HepG2 (cell line): ENCODE results near the gene IFNLR1. TPM values are rescaled to one million over a fixed set of nuclear protein-coding genes. Genes with fewer than 3 reads are reported as not detected.

ENCODE experiments used
- AGO1 ChIP-seq: fragments of 200-400 bp; formaldehyde crosslinking; IDR thresholded peaks from 2 replicates; pipeline ENCODE4 v1.6.1; 2017; ENCODE audit warnings: mild to moderate bottlenecking, low read depth, low read length, moderate library complexity; ENCODE audit not compliant: poor library complexity, severe bottlenecking
- DNMT3B ChIP-seq: conservative IDR thresholded peaks from 2 replicates; pipeline ENCODE4 v1.6.1; 2016; ENCODE audit warnings: missing biosample characterization, control low read depth
- polyA plus RNA-seq, 8 experiments: library from polyadenylated mRNA; depleted of rRNA in 3 of 8; stranded (reverse) in 7 of 8; unstranded in 1 of 8; fragments of >200 nt; fragmentation: Illumina TruSeq in 4 of 8; extraction: Trizol in 4 of 8; gene quantifications; 2 replicates each; pipeline versions ENCODE4 v1.2.1 to v1.2.3, GENCODE V29; 2011 to 2016; ENCODE audit warnings: low read depth in 4 of 8, missing spikeins in 1 of 8, mixed read lengths in 1 of 8; ENCODE audit not compliant: insufficient read depth in 1 of 8
- total RNA-seq, 5 experiments: library from RNA; depleted of rRNA; stranded (reverse); fragments of >200 nt; fragmentation: Illumina TruSeq; extraction: Trizol; gene quantifications; 2 replicates each; pipeline ENCODE4 v1.2.3, GENCODE V29; 2016; ENCODE audit warnings: low read depth in 1 of 5
- TF ChIP-seq, protein P1 (sequence below), 2 experiments: fragments of 450-650 bp in 1 of 2; sonication (generic) in 1 of 2; formaldehyde crosslinking in 1 of 2; IDR thresholded peaks; 2 replicates each; pipeline versions ENCODE4 v1.6.1 to v1.8.0; 2016 to 2022; ENCODE audit warnings: antibody characterized with exemption in 1 of 2, mild to moderate bottlenecking in 1 of 2, missing genetic modification reagents in 1 of 2
- TF ChIP-seq, protein P2 (sequence below): sonication (generic); formaldehyde crosslinking; IDR thresholded peaks from 2 replicates; pipeline ENCODE4 v1.4.0; 2020; ENCODE audit warnings: low read depth, mild to moderate bottlenecking, missing genetic modification reagents
- TF ChIP-seq, protein P3 (sequence below): sonication (generic); formaldehyde crosslinking; IDR thresholded peaks from 2 replicates; pipeline ENCODE4 v1.4.0; 2020; ENCODE audit warnings: missing genetic modification reagents, borderline replicate concordance

IFNLR1 gene
- total and polyA plus RNA-seq, 2 of the 13 experiments (the other 11 are each of a cell fraction or from before 2014, with no cell fraction given) = 3.8 to 8.5 TPM

DNA sequence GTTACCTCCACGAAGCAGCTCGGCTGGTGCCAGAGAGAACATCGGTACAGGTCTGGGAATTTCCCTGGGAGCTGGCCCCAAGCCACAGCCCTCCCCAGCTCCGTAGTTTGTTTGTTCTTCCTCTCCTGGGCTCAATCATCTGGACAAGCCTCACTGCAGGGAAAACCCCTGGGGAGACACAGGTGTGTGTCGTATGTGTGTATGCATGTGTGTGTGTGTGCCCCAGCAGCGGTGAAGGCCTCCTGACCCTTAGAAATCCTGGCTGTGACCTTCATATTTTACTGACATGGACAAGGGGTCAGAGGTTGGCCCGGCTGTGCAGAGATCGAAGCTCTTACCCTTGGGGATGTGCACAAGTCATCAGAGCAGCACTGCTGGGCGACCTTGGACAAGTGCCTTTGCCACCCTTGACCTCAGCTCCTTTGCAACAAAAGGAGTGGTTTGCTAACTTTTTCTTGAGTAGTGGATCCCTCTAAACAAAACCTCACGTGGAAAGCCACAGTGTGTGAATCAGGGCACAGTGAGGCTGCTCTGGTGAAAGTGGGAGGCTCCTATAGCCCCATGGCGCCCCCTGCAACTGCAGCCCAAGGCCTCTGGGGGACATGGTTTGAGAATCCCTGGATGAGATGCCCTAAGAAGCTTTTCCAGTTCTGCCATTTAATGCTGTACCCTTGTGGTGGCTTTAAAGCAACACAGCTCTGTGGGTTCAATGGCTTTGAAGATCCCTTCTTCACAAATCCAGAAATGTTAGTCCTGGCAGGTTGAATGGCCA lies 31.9 kb downstream of the IFNLR1 start (continued):
- TF ChIP-seq, protein P1, sequence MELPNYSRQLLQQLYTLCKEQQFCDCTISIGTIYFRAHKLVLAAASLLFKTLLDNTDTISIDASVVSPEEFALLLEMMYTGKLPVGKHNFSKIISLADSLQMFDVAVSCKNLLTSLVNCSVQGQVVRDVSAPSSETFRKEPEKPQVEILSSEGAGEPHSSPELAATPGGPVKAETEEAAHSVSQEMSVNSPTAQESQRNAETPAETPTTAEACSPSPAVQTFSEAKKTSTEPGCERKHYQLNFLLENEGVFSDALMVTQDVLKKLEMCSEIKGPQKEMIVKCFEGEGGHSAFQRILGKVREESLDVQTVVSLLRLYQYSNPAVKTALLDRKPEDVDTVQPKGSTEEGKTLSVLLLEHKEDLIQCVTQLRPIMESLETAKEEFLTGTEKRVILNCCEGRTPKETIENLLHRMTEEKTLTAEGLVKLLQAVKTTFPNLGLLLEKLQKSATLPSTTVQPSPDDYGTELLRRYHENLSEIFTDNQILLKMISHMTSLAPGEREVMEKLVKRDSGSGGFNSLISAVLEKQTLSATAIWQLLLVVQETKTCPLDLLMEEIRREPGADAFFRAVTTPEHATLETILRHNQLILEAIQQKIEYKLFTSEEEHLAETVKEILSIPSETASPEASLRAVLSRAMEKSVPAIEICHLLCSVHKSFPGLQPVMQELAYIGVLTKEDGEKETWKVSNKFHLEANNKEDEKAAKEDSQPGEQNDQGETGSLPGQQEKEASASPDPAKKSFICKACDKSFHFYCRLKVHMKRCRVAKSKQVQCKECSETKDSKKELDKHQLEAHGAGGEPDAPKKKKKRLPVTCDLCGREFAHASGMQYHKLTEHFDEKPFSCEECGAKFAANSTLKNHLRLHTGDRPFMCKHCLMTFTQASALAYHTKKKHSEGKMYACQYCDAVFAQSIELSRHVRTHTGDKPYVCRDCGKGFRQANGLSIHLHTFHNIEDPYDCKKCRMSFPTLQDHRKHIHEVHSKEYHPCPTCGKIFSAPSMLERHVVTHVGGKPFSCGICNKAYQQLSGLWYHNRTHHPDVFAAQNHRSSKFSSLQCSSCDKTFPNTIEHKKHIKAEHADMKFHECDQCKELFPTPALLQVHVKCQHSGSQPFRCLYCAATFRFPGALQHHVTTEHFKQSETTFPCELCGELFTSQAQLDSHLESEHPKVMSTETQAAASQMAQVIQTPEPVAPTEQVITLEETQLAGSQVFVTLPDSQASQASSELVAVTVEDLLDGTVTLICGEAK (IDR thresholded peaks at IDR 0.05) = no peak
- TF ChIP-seq, protein P1 (CRISPR knock-in tag; IDR thresholded peaks at IDR 0.05) = 0 out of 2 replicates have a peak, but pooled peaks have one; percentile 29
- TF ChIP-seq, protein P2, sequence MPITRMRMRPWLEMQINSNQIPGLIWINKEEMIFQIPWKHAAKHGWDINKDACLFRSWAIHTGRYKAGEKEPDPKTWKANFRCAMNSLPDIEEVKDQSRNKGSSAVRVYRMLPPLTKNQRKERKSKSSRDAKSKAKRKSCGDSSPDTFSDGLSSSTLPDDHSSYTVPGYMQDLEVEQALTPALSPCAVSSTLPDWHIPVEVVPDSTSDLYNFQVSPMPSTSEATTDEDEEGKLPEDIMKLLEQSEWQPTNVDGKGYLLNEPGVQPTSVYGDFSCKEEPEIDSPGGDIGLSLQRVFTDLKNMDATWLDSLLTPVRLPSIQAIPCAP (CRISPR knock-in tag) = no peak
- no peak for TF ChIP-seq DNMT3B
- TF ChIP-seq, protein P3, sequence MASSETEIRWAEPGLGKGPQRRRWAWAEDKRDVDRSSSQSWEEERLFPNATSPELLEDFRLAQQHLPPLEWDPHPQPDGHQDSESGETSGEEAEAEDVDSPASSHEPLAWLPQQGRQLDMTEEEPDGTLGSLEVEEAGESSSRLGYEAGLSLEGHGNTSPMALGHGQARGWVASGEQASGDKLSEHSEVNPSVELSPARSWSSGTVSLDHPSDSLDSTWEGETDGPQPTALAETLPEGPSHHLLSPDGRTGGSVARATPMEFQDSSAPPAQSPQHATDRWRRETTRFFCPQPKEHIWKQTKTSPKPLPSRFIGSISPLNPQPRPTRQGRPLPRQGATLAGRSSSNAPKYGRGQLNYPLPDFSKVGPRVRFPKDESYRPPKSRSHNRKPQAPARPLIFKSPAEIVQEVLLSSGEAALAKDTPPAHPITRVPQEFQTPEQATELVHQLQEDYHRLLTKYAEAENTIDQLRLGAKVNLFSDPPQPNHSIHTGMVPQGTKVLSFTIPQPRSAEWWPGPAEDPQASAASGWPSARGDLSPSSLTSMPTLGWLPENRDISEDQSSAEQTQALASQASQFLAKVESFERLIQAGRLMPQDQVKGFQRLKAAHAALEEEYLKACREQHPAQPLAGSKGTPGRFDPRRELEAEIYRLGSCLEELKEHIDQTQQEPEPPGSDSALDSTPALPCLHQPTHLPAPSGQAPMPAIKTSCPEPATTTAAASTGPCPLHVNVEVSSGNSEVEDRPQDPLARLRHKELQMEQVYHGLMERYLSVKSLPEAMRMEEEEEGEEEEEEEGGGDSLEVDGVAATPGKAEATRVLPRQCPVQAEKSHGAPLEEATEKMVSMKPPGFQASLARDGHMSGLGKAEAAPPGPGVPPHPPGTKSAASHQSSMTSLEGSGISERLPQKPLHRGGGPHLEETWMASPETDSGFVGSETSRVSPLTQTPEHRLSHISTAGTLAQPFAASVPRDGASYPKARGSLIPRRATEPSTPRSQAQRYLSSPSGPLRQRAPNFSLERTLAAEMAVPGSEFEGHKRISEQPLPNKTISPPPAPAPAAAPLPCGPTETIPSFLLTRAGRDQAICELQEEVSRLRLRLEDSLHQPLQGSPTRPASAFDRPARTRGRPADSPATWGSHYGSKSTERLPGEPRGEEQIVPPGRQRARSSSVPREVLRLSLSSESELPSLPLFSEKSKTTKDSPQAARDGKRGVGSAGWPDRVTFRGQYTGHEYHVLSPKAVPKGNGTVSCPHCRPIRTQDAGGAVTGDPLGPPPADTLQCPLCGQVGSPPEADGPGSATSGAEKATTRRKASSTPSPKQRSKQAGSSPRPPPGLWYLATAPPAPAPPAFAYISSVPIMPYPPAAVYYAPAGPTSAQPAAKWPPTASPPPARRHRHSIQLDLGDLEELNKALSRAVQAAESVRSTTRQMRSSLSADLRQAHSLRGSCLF (CRISPR knock-in tag) = no peak
- no peak for TF ChIP-seq AGO1
